Astrocyte of the cerebellum (primary cell): ENCODE data around the gene CTSF.

Source experiments
- DNase-seq: peaks from one replicate; pipeline ENCODE4 v3.0.0-alpha.2; 2011; ENCODE audit warnings: low read depth
- H3K4me3 ChIP-seq: 2 replicates; pipeline ENCODE4 v1.5.1; 2011; ENCODE audit warnings: mild to moderate bottlenecking, low read depth, low read length, moderate library complexity
- CTCF ChIP-seq: IDR thresholded peaks from 2 replicates; pipeline ENCODE4 v1.5.1; 2012; ENCODE audit warnings: low read length, low read depth, moderate library complexity, mild to moderate bottlenecking; ENCODE audit errors: missing control alignments
- in situ Hi-C: cut with HindIII; loops from 2 replicates; pipeline ENCODE4 v1.10.0; 2017; ENCODE audit warnings: low sequenced_read_pairs

CTSF gene

GRCh38 chr11:66561178-66561974 lies 7.0 kb downstream of the CTSF start:
- no peak for DNase-seq
- no peak for TF ChIP-seq CTCF
- in situ Hi-C loops, result no loop called here
- no peak overlapping the region for H3K4me3 ChIP-seq

GRCh38 chr11:66559866-66560676 lies 8.3 kb downstream of the CTSF start:
- DNase-seq, result no peak
- no peak for TF ChIP-seq CTCF
- in situ Hi-C loops, result no loop called here
- H3K4me3 ChIP-seq, result no peak overlapping the region

GRCh38 chr11:66559142-66559865 lies 9.1 kb downstream of the CTSF start:
- no peak for TF ChIP-seq CTCF
- no peak overlapping the region for H3K4me3 ChIP-seq
- DNase-seq, result no peak
- in situ Hi-C loops, result no loop called here

GRCh38 chr11:66557733-66558326 lies 10.6 kb downstream of the CTSF start:
- no peak for TF ChIP-seq CTCF
- in situ Hi-C loops, result no loop called here
- DNase-seq, result no peak
- H3K4me3 ChIP-seq, result no peak overlapping the region

GRCh38 chr11:66556086-66556485 lies 12.3 kb downstream of the CTSF start:
- TF ChIP-seq CTCF, result no peak
- in situ Hi-C loops, result no loop called here
- DNase-seq, result no peak
- H3K4me3 ChIP-seq, result no peak overlapping the region

- no peak for TF ChIP-seq CTCF
- H3K4me3 ChIP-seq, result no peak overlapping the region
- no peak for DNase-seq
- in situ Hi-C loops, result no loop called here
Observed at GRCh38 chr11:66555416-66555815, 13.0 kb downstream of the CTSF start.
